ENCODE measurements around the gene BCL2.

BCL2 gene

GRCh38 chr18:63154350-63155152, 165.0 kb downstream of the BCL2 start:
- DNase-seq, result no peak

GRCh38 chr18:63152791-63153190, 166.8 kb downstream of the BCL2 start:
- no peak for DNase-seq

GRCh38 chr18:63152096-63152495, 167.5 kb downstream of the BCL2 start:
- no peak for DNase-seq

- no peak for DNase-seq
Measured at GRCh38 chr18:63151539-63151938, 168.0 kb downstream of the BCL2 start.

- DNase-seq, result no peak
Measured at GRCh38 chr18:63150942-63151421, 168.6 kb downstream of the BCL2 start.

GRCh38 chr18:63150326-63150725, 169.2 kb downstream of the BCL2 start:
- DNase-seq, result no peak

- no peak for DNase-seq
Measured at GRCh38 chr18:63149302-63149587, 170.3 kb downstream of the BCL2 start.

GRCh38 chr18:63148449-63149301, 170.9 kb downstream of the BCL2 start:
- no peak for DNase-seq

GRCh38 chr18:63147973-63148372, 171.6 kb downstream of the BCL2 start:
- no peak for DNase-seq

- DNase-seq, result no peak
Measured at GRCh38 chr18:63146828-63147409, 172.7 kb downstream of the BCL2 start.

GRCh38 chr18:63145851-63146555, 173.6 kb downstream of the BCL2 start:
- DNase-seq, result no peak

- DNase-seq, result no peak
Measured at GRCh38 chr18:63145166-63145850, 174.3 kb downstream of the BCL2 start.

GRCh38 chr18:63144748-63145147, 174.8 kb downstream of the BCL2 start:
- DNase-seq, result no peak

GRCh38 chr18:63143330-63143771, 176.2 kb downstream of the BCL2 start:
- no peak for DNase-seq

- no peak for DNase-seq
Measured at GRCh38 chr18:63142594-63143225, 176.9 kb downstream of the BCL2 start.

GRCh38 chr18:63141778-63142176, 177.8 kb downstream of the BCL2 start:
- DNase-seq, result no peak

- DNase-seq, result peak; percentile 28
Measured at GRCh38 chr18:63140997-63141777, 178.4 kb downstream of the BCL2 start.

GRCh38 chr18:63140038-63140450, 179.5 kb downstream of the BCL2 start:
- DNase-seq, result no peak

- no peak for DNase-seq
Measured at GRCh38 chr18:63138436-63139340, 180.9 kb downstream of the BCL2 start.

GRCh38 chr18:63137999-63138435, 181.6 kb downstream of the BCL2 start:
- no peak for DNase-seq

Data from NCI-H1694 treated with DMSO at 0.1 percent for 48 hours (cell line).